OCI-LY1 (cell line): ENCODE data around the gene TTC24.

ENCODE experiments used
- EZH2 ChIP-seq: fragments of 200-600 bp; sonication (generic), shearing (Covaris generic); IDR thresholded peaks from 2 replicates; pipeline ENCODE4 v1.8.0; 2017; ENCODE audit warnings: borderline replicate concordance, mixed run types, mild to moderate bottlenecking, antibody characterized with exemption, low read length, moderate library complexity, mixed read lengths
- TF ChIP-seq, protein P1 (sequence below): fragments of 200-600 bp; sonication (generic), shearing (Covaris generic); IDR thresholded peaks from 2 replicates; pipeline ENCODE4 v1.5.1; 2017; ENCODE audit warnings: mild to moderate bottlenecking, antibody characterized with exemption, low read length, moderate library complexity, mixed read lengths

DNA sequence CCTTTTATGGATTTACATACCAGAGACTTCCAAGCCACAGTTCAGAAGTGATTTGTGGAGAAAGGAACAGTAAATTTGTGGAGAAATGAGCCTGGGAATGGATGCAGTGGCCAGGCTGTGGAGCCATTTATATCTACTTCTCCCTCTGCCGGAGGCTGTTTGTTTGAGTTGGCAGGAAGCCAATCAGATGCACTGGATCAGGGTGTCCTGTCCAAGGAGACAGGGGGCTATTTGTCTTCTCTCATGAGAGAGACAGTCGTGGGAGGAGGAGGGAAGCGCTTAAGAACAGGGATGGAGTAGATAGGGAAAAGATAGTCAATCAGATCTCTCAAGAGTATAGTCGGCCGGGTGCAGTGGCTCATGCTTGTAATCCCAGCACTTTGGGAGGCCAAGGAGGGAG lies 36.9 kb downstream of the TTC24 start:
- TF ChIP-seq, protein P1, sequence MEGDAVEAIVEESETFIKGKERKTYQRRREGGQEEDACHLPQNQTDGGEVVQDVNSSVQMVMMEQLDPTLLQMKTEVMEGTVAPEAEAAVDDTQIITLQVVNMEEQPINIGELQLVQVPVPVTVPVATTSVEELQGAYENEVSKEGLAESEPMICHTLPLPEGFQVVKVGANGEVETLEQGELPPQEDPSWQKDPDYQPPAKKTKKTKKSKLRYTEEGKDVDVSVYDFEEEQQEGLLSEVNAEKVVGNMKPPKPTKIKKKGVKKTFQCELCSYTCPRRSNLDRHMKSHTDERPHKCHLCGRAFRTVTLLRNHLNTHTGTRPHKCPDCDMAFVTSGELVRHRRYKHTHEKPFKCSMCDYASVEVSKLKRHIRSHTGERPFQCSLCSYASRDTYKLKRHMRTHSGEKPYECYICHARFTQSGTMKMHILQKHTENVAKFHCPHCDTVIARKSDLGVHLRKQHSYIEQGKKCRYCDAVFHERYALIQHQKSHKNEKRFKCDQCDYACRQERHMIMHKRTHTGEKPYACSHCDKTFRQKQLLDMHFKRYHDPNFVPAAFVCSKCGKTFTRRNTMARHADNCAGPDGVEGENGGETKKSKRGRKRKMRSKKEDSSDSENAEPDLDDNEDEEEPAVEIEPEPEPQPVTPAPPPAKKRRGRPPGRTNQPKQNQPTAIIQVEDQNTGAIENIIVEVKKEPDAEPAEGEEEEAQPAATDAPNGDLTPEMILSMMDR = no peak
- TF ChIP-seq EZH2 = no peak
